HG02970 (cell line): ENCODE measurements around the gene FPR1.
"Not testable (repeated sequence)": the region's sequence is repeated elsewhere in the genome, so short reads cannot be mapped to it uniquely, and the experiment has no call there.

Experiments
- ATAC-seq: cut with Tn5 transposase; IDR thresholded peaks from one replicate; pipeline ENCODE4 v1.9.1; 2021; ENCODE audit warnings: mild to moderate bottlenecking, moderate library complexity, moderate number of reproducible peaks; ENCODE audit not compliant: unreplicated experiment, low FRiP score

The FPR1 gene

GRCh38 chr19:51739466-51740213, 12.0 kb downstream of the FPR1 start:
- no peak for ATAC-seq

- ATAC-seq: not testable (repeated sequence)
Measured at GRCh38 chr19:51738523-51738922, 13.2 kb downstream of the FPR1 start.

GRCh38 chr19:51737924-51738323, 13.8 kb downstream of the FPR1 start:
- ATAC-seq: no peak

- ATAC-seq: no peak
Measured at GRCh38 chr19:51737389-51737788, 14.3 kb downstream of the FPR1 start.

- ATAC-seq: no peak
Measured at GRCh38 chr19:51735759-51736449, 15.8 kb downstream of the FPR1 start.

- no peak for ATAC-seq
Measured at GRCh38 chr19:51733742-51734522, 17.7 kb downstream of the FPR1 start.

- ATAC-seq: no peak
Measured at GRCh38 chr19:51729781-51730180, 21.9 kb downstream of the FPR1 start.

GRCh38 chr19:51727349-51727880, 24.3 kb downstream of the FPR1 start:
- no peak for ATAC-seq

GRCh38 chr19:51726049-51726448, 25.6 kb downstream of the FPR1 start:
- ATAC-seq: no peak

- no peak for ATAC-seq
Measured at GRCh38 chr19:51724543-51724942, 27.1 kb downstream of the FPR1 start.

- ATAC-seq: no peak
Measured at GRCh38 chr19:51722492-51722891, 29.2 kb downstream of the FPR1 start.

- no peak for ATAC-seq
Measured at GRCh38 chr19:51721905-51722304, 29.8 kb downstream of the FPR1 start.

- ATAC-seq: no peak
Measured at GRCh38 chr19:51719251-51719988, 32.3 kb downstream of the FPR1 start.

GRCh38 chr19:51716925-51717324, 34.8 kb downstream of the FPR1 start:
- no peak for ATAC-seq

GRCh38 chr19:51715850-51716249, 35.8 kb downstream of the FPR1 start:
- no peak for ATAC-seq

- ATAC-seq: no peak
Measured at GRCh38 chr19:51714848-51715247, 36.8 kb downstream of the FPR1 start.

- no peak for ATAC-seq
Measured at GRCh38 chr19:51713319-51714285, 38.1 kb downstream of the FPR1 start.

GRCh38 chr19:51712461-51713081, 39.1 kb downstream of the FPR1 start:
- no peak for ATAC-seq

- ATAC-seq: no peak
Measured at GRCh38 chr19:51711702-51712101, 40.0 kb downstream of the FPR1 start.
